SH-SY5Y (cell line): ENCODE measurements around the gene CD44.

Experiments used
- GATA2 ChIP-seq: IDR thresholded peaks from 2 replicates; pipeline ENCODE4 v1.6.1; 2011; ENCODE audit warnings: mild to moderate bottlenecking, low read depth, low read length
- GATA3 ChIP-seq: IDR thresholded peaks from 2 replicates; pipeline ENCODE4 v1.6.1; 2011; ENCODE audit warnings: low read depth, mild to moderate bottlenecking, low read length, moderate library complexity

DNA sequence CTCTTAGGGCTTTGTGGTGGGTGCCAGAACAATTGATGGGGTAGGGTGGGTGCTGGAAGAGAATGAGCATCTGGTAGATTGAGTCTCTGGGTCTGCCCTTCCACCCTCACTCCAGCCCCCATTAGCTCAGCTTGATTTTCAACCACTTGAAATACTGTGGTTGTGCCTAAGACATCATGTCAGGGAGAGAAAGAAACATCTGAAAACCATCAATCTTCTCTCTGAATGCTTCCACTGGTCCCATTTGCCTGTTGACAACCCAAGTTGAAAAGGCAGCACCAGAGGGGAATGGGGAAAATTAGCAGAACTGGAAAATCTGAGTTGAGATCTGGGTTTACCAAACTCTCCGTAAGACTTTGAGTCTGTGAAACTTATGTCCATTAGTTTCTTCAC is 26.1 kb downstream of the CD44 start:
- TF ChIP-seq GATA2 (no peak), GATA3 (no peak)
